ENCODE data around the gene ITIH5. TPM values are rescaled to one million over a fixed set of nuclear protein-coding genes. Genes with fewer than 3 reads are reported as not detected.

Gene ITIH5
- total RNA-seq, 2 experiments from 2014 or later, result not detected

DNA sequence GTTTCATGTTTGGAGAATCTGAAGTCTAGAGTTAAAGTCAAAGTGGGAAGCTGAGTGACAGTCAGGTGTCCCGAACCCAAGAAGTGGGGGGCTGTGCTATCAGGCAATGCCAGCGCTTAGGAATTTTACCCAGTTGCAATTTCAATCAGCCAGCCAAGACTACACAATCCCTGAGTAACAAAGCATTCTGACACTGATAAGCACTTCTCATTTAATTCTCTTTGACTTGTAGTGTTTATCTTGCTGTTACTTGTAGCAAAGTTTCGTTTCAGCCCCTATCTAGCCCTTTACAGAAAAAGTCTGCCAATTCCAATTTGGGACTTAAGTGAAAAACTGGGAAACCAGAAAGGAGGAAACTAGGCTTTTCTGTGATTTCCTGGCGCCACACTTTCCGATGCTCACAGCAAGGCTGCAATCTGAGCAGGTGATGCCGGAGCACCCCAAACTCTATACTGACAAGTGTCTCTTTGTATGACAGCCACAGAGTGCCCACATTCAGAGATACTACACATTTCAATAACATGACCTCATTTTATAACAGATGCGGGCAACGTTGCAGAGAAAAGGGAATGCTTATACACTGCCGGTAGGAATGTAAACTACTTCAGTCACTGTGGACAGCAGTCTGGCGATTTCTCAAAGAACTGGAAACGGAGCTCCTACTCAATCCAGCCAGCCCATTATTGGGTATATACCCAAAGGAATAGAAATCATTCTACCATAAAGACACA is 61.0 kb downstream of the ITIH5 start:
- Histone ChIP-seq H3K4me1 (ENCODE audit: insufficient read depth, low read length, poor library complexity, severe bottlenecking) (no peaks in the 10 kb centered on the region), H4K20me1 (ENCODE audit: insufficient read depth, low read length) (no peaks in the 10 kb centered on the region), H3K36me3 (ENCODE audit: insufficient read depth, low read length) (no peaks in the 10 kb centered on the region), H3K27ac (ENCODE audit: low read depth, low read length, poor library complexity, severe bottlenecking) (no peak overlapping the region), H3K9me2 (ENCODE audit: insufficient read depth, low read length) (no peaks in the 10 kb centered on the region), H2AFZ (ENCODE audit: low read length) (no peak overlapping the region), H3K4me2 (ENCODE audit: low read length) (no peak overlapping the region), H3K9me3 (ENCODE audit: low read length) (no peaks in the 10 kb centered on the region), H3K79me2 (ENCODE audit: insufficient read depth, low read depth, low read length) (no peaks in the 10 kb centered on the region), H3K4me3 (ENCODE audit: low read depth, low read length, poor library complexity, severe bottlenecking) (no peak overlapping the region)
- BruUV-seq (replicated peaks), result no TSS peak
- CTCF ChIA-PET (ENCODE audit: unreplicated experiment), result no interaction called here
- POLR2A ChIA-PET, result interaction anchor here (1.0 kb wide), 1 partner anchor 17 kb away, joined by 4 read pairs; no protein-coding TSS in a partner anchor
- intact Hi-C loops (cut with micrococcal nuclease; ENCODE audit: unreplicated experiment), result no loop called here
- no peak for DNase-seq (ENCODE audit: low spot score)
- no peak for TF ChIP-seq EZH2phosphoT487 (IDR thresholded peaks at IDR 0.05; ENCODE audit: borderline replicate concordance, low read depth, low read length)
- TF ChIP-seq, protein P1, sequence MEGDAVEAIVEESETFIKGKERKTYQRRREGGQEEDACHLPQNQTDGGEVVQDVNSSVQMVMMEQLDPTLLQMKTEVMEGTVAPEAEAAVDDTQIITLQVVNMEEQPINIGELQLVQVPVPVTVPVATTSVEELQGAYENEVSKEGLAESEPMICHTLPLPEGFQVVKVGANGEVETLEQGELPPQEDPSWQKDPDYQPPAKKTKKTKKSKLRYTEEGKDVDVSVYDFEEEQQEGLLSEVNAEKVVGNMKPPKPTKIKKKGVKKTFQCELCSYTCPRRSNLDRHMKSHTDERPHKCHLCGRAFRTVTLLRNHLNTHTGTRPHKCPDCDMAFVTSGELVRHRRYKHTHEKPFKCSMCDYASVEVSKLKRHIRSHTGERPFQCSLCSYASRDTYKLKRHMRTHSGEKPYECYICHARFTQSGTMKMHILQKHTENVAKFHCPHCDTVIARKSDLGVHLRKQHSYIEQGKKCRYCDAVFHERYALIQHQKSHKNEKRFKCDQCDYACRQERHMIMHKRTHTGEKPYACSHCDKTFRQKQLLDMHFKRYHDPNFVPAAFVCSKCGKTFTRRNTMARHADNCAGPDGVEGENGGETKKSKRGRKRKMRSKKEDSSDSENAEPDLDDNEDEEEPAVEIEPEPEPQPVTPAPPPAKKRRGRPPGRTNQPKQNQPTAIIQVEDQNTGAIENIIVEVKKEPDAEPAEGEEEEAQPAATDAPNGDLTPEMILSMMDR (conservative IDR thresholded peaks at IDR 0.05; ENCODE audit: low read length), result no peak

DNA sequence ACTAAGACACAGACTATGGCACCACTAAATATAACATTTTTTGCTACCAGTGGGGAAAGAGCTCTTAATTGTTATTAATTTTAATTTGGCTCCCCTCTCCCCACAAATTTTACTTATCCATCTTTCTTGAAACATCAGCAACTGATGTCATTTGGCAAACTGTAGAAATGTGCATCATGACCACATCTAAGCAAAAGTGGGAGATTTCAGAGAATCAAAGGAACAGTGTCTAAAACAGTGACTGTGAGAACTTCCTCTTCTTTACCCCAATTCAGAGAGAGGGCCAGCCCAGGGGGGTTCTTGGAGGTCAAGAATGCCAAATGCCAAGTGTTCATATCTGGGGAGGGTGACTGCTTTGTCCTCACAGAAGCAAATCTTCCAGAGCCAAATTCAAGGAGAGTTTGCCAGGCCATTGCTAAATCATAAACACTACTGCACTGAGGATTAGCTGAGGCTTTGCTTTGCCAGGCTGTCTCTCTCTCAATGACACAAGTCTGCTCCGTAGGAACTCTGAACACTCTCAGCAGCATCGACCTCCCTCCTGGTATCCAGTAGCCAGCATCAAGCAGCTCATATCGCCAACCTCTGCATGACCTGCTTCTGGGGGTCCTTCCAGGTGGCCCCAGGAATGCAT is 65.6 kb downstream of the ITIH5 start:
- DNase-seq (ENCODE audit: low spot score), result no peak
- TF ChIP-seq, protein P1 (conservative IDR thresholded peaks at IDR 0.05; ENCODE audit: low read length), result no peak
- no peak for TF ChIP-seq EZH2phosphoT487 (IDR thresholded peaks at IDR 0.05; ENCODE audit: borderline replicate concordance, low read depth, low read length)
- Histone ChIP-seq H3K36me3 (ENCODE audit: insufficient read depth, low read length) (no peaks in the 10 kb centered on the region), H3K27ac (ENCODE audit: low read depth, low read length, poor library complexity, severe bottlenecking) (no peak overlapping the region), H3K9me2 (ENCODE audit: insufficient read depth, low read length) (no peaks in the 10 kb centered on the region), H3K4me2 (ENCODE audit: low read length) (no peak overlapping the region), H2AFZ (ENCODE audit: low read length) (no peak overlapping the region), H3K9me3 (ENCODE audit: low read length) (no peaks in the 10 kb centered on the region), H4K20me1 (ENCODE audit: insufficient read depth, low read length) (no peaks in the 10 kb centered on the region), H3K4me1 (ENCODE audit: insufficient read depth, low read length, poor library complexity, severe bottlenecking) (no peaks in the 10 kb centered on the region), H3K79me2 (ENCODE audit: insufficient read depth, low read depth, low read length) (no peaks in the 10 kb centered on the region), H3K4me3 (ENCODE audit: low read depth, low read length, poor library complexity, severe bottlenecking) (no peak overlapping the region)
- no TSS peak for BruUV-seq (replicated peaks)
- POLR2A ChIA-PET, result interaction anchor here (0.9 kb wide), 1 partner anchor 19 kb away, joined by 3 read pairs; no protein-coding TSS in a partner anchor
- intact Hi-C loops (cut with micrococcal nuclease; ENCODE audit: unreplicated experiment), result no loop called here
- CTCF ChIA-PET (ENCODE audit: unreplicated experiment), result no interaction called here

DNA sequence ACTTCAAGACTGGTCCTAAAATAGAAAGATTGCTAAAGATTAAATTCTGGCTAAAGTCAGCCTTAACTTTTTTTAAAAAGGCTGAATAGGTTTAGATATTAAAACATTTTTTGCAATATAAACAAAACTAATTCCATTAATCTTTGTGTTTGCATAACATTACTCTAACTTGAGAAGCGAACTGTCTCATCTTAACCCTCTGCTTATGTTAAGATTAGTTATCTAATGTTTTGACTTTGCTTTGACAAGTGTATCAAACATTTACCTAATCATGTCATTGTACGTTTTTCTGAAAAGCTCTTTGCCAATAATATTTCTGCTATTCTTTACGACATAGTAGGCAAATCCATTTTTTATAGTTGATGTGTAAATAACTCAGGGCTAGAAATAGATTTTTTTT is 68.0 kb downstream of the ITIH5 start:
- Histone ChIP-seq H3K9me3 (ENCODE audit: low read length) (no peaks in the 10 kb centered on the region), H3K79me2 (ENCODE audit: insufficient read depth, low read depth, low read length) (no peaks in the 10 kb centered on the region), H2AFZ (ENCODE audit: low read length) (no peak overlapping the region), H3K4me3 (ENCODE audit: low read depth, low read length, poor library complexity, severe bottlenecking) (no peak overlapping the region), H3K4me1 (ENCODE audit: insufficient read depth, low read length, poor library complexity, severe bottlenecking) (no peaks in the 10 kb centered on the region), H4K20me1 (ENCODE audit: insufficient read depth, low read length) (no peaks in the 10 kb centered on the region), H3K36me3 (ENCODE audit: insufficient read depth, low read length) (no peaks in the 10 kb centered on the region), H3K9me2 (ENCODE audit: insufficient read depth, low read length) (no peaks in the 10 kb centered on the region), H3K27ac (ENCODE audit: low read depth, low read length, poor library complexity, severe bottlenecking) (no peak overlapping the region), H3K4me2 (ENCODE audit: low read length) (no peak overlapping the region)
- CTCF ChIA-PET (ENCODE audit: unreplicated experiment), result no interaction called here
- intact Hi-C loops (cut with micrococcal nuclease; ENCODE audit: unreplicated experiment), result no loop called here
- POLR2A ChIA-PET, result interaction anchor here (0.6 kb wide), 1 partner anchor 97 kb away, joined by 3 read pairs; no protein-coding TSS in a partner anchor
- BruUV-seq (replicated peaks), result no TSS peak
- DNase-seq (ENCODE audit: low spot score), result no peak
- TF ChIP-seq EZH2phosphoT487 (IDR thresholded peaks at IDR 0.05; ENCODE audit: borderline replicate concordance, low read depth, low read length), result no peak
- TF ChIP-seq, protein P1 (conservative IDR thresholded peaks at IDR 0.05; ENCODE audit: low read length), result no peak

Measured in OCI-LY7 (cell line).